GM23338 (cell line): ENCODE results near the gene DPYD. TPM values are rescaled to one million over a fixed set of nuclear protein-coding genes. Genes with fewer than 3 reads are reported as not detected.
"Not testable (repeated sequence)": the region's sequence is repeated elsewhere in the genome, so short reads cannot be mapped to it uniquely, and the experiment has no call there.

Experiments
- ATAC-seq: fragments of 200-7000 bp; cut with Tn5 transposase; 3 replicates; pipeline ENCODE4 v1.9.1; 2020
- DNase-seq: peaks from one replicate; pipeline ENCODE4 v3.0.0-alpha.2; 2015; ENCODE audit warnings: low spot score
- H2AFZ ChIP-seq: fragments of 200-600 bp; sonication (generic); 2 replicates; pipeline ENCODE4 v1.8.0; 2016; ENCODE audit warnings: antibody characterized with exemption, mild to moderate bottlenecking, moderate library complexity
- H3F3A ChIP-seq: fragments of 200-600 bp; sonication (generic); replicated peaks from 2 replicates; pipeline ENCODE4 v1.8.0; 2017; ENCODE audit warnings: antibody characterized with exemption, mixed run types, low read depth
- H3K27ac ChIP-seq: fragments of 200-600 bp; sonication (generic); 2 replicates; pipeline ENCODE4 v1.6.1; 2016; ENCODE audit warnings: low read depth
- H3K27me3 ChIP-seq: fragments of 200-600 bp; sonication (generic); 2 replicates; pipeline ENCODE4 v1.8.0; 2016; ENCODE audit warnings: mild to moderate bottlenecking, mixed run types, moderate library complexity; ENCODE audit not compliant: insufficient read depth
- H3K36me3 ChIP-seq: fragments of 200-600 bp; sonication (generic); 2 replicates; pipeline ENCODE4 v1.8.0; 2016; ENCODE audit warnings: mild to moderate bottlenecking; ENCODE audit not compliant: insufficient read depth
- H3K4me1 ChIP-seq: fragments of 200-600 bp; sonication (generic); 2 replicates; pipeline ENCODE4 v1.8.0; 2016; ENCODE audit warnings: mild to moderate bottlenecking, moderate library complexity; ENCODE audit not compliant: insufficient read depth
- H3K4me2 ChIP-seq: fragments of 200-600 bp; sonication (generic); 2 replicates; pipeline ENCODE4 v1.7.1; 2017; ENCODE audit warnings: mixed run types
- H3K4me3 ChIP-seq: fragments of 200-600 bp; sonication (generic); 2 replicates; pipeline ENCODE4 v1.6.1; 2016; ENCODE audit warnings: mixed run types
- H3K79me2 ChIP-seq: fragments of 200-600 bp; sonication (generic); replicated peaks from 2 replicates; pipeline ENCODE4 v1.8.0; 2017; ENCODE audit warnings: mild to moderate bottlenecking; ENCODE audit not compliant: insufficient read depth
- H3K9me2 ChIP-seq: fragments of 200-600 bp; sonication (generic); 2 replicates; pipeline ENCODE4 v1.8.0; 2017; ENCODE audit not compliant: insufficient read depth
- H4K20me1 ChIP-seq: fragments of 200-600 bp; sonication (generic); replicated peaks from 2 replicates; pipeline ENCODE4 v1.8.0; 2017; ENCODE audit warnings: mild to moderate bottlenecking; ENCODE audit not compliant: insufficient read depth
- H3K27ac Mint-ChIP-seq: 2 replicates; pipeline ENCODE4 v1.8.0; 2020; ENCODE audit warnings: inconsistent platforms, mild to moderate bottlenecking, moderate library complexity, mixed read lengths
- H3K27me3 Mint-ChIP-seq: 3 replicates; pipeline ENCODE4 v1.8.0; 2022; ENCODE audit warnings: low read depth, mild to moderate bottlenecking, moderate library complexity, mixed read lengths, inconsistent platforms; ENCODE audit not compliant: insufficient read depth, poor library complexity
- H3K36me3 Mint-ChIP-seq: 3 replicates; pipeline ENCODE4 v1.8.0; 2021; ENCODE audit warnings: low read depth, mild to moderate bottlenecking, inconsistent platforms, moderate library complexity, mixed read lengths
- H3K4me1 Mint-ChIP-seq: 3 replicates; pipeline ENCODE4 v1.8.0; 2020; ENCODE audit warnings: mild to moderate bottlenecking, inconsistent platforms, mixed read lengths
- H3K4me3 Mint-ChIP-seq: 3 replicates; pipeline ENCODE4 v1.8.0; 2021; ENCODE audit warnings: moderate library complexity, mild to moderate bottlenecking, inconsistent platforms, mixed read lengths
- H3K9me3 Mint-ChIP-seq: 3 replicates; pipeline ENCODE4 v1.8.0; 2020; ENCODE audit warnings: moderate library complexity, mild to moderate bottlenecking, inconsistent platforms, mixed read lengths
- CREB1 ChIP-seq: fragments of 250-450 bp; sonication (Bioruptor Pico); IDR thresholded peaks from 2 replicates; pipeline ENCODE4 v1.5.0; 2020; ENCODE audit warnings: low read depth, mild to moderate bottlenecking, moderate library complexity
- EZH2 ChIP-seq: fragments of 200-600 bp; sonication (generic); IDR thresholded peaks from one replicate; pipeline ENCODE4 v1.8.0; 2017; ENCODE audit warnings: antibody characterized with exemption, mild to moderate bottlenecking, low read depth; ENCODE audit not compliant: unreplicated experiment
- NANOG ChIP-seq: IDR thresholded peaks from 2 replicates; pipeline ENCODE4 v1.6.1; 2016; ENCODE audit warnings: antibody characterized with exemption, borderline replicate concordance
- REST ChIP-seq: IDR thresholded peaks from one replicate; pipeline ENCODE4 v1.6.1; 2018; ENCODE audit warnings: antibody characterized with exemption; ENCODE audit not compliant: unreplicated experiment
- STAT1 ChIP-seq: IDR thresholded peaks from one replicate; pipeline ENCODE4 v1.6.1; 2016; ENCODE audit warnings: antibody characterized with exemption; ENCODE audit not compliant: unreplicated experiment
- polyA plus RNA-seq: library from polyadenylated mRNA; unstranded; fragments of >200 nt; fragmentation: Nextera tagmentation; extraction: Ambion mirVana; gene quantifications from 2 replicates; pipeline ENCODE4 v1.2.1, GENCODE V29; 2016
- total RNA-seq: library from RNA; depleted of rRNA; stranded (reverse); fragments of >200 nt; shearing (Covaris generic); gene quantifications from 2 replicates; pipeline ENCODE4 v1.2.3, GENCODE V29; 2014
- TF ChIP-seq, protein P1 (sequence below): fragments of 250-450 bp; sonication (Bioruptor Pico); IDR thresholded peaks from 2 replicates; pipeline ENCODE4 v1.5.0; 2020; ENCODE audit warnings: mild to moderate bottlenecking, moderate library complexity

DPYD gene
- total and polyA plus RNA-seq, 2 experiments from 2014 or later, result 0.50 to 1.6 TPM

GRCh38 chr1:97243973-97244560 is 676.8 kb downstream of the DPYD start (continued):
- TF ChIP-seq REST (no peak), EZH2 (no peak), NANOG (no peak)

DNA sequence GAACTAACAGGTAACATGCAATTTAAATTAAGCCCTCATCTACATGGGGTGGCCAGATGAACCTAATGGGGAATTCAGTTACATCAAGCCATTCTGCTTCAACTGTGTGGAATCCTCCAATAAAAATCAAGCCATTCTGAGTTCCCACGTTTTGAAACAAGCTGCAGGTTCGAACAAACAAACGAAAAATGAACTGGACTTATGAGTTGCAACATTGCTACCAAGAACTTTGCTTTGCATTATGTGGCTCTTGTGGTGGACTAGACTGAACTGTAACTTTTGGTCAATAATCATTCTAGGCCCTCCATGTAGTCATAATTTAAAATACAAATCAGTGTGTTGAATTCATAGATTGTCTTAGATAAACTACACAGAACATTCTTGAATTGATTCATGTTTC is 682.0 kb downstream of the DPYD start:
- no peaks in the 10 kb centered on the region for H3F3A ChIP-seq
- no peak overlapping the region for H3K4me3 Mint-ChIP-seq
- H2AFZ ChIP-seq, result no peak overlapping the region
- DNase-seq (no peak), ATAC-seq (no peak)
- H3K9me2 ChIP-seq, result no peaks in the 10 kb centered on the region
- no peaks in the 10 kb centered on the region for H4K20me1 ChIP-seq
- H3K36me3 Mint-ChIP-seq, result no peaks in the 10 kb centered on the region
- no peaks in the 10 kb centered on the region; the same call in 1 of the 2 replicates for H3K4me1 ChIP-seq
- no peaks in the 10 kb centered on the region for H3K27me3 Mint-ChIP-seq
- no peak overlapping the region for H3K27ac ChIP-seq
- no peaks in the 10 kb centered on the region for H3K36me3 ChIP-seq
- no peak overlapping the region for H3K4me2 ChIP-seq
- H3K27me3 ChIP-seq, result no peaks in the 10 kb centered on the region
- H3K79me2 ChIP-seq, result no peaks in the 10 kb centered on the region
- H3K27ac Mint-ChIP-seq, result no peak overlapping the region
- H3K9me3 Mint-ChIP-seq, result no peaks in the 10 kb centered on the region
- no peaks in the 10 kb centered on the region for H3K4me1 Mint-ChIP-seq
- H3K4me3 ChIP-seq, result no peak overlapping the region
- TF ChIP-seq, protein P1, sequence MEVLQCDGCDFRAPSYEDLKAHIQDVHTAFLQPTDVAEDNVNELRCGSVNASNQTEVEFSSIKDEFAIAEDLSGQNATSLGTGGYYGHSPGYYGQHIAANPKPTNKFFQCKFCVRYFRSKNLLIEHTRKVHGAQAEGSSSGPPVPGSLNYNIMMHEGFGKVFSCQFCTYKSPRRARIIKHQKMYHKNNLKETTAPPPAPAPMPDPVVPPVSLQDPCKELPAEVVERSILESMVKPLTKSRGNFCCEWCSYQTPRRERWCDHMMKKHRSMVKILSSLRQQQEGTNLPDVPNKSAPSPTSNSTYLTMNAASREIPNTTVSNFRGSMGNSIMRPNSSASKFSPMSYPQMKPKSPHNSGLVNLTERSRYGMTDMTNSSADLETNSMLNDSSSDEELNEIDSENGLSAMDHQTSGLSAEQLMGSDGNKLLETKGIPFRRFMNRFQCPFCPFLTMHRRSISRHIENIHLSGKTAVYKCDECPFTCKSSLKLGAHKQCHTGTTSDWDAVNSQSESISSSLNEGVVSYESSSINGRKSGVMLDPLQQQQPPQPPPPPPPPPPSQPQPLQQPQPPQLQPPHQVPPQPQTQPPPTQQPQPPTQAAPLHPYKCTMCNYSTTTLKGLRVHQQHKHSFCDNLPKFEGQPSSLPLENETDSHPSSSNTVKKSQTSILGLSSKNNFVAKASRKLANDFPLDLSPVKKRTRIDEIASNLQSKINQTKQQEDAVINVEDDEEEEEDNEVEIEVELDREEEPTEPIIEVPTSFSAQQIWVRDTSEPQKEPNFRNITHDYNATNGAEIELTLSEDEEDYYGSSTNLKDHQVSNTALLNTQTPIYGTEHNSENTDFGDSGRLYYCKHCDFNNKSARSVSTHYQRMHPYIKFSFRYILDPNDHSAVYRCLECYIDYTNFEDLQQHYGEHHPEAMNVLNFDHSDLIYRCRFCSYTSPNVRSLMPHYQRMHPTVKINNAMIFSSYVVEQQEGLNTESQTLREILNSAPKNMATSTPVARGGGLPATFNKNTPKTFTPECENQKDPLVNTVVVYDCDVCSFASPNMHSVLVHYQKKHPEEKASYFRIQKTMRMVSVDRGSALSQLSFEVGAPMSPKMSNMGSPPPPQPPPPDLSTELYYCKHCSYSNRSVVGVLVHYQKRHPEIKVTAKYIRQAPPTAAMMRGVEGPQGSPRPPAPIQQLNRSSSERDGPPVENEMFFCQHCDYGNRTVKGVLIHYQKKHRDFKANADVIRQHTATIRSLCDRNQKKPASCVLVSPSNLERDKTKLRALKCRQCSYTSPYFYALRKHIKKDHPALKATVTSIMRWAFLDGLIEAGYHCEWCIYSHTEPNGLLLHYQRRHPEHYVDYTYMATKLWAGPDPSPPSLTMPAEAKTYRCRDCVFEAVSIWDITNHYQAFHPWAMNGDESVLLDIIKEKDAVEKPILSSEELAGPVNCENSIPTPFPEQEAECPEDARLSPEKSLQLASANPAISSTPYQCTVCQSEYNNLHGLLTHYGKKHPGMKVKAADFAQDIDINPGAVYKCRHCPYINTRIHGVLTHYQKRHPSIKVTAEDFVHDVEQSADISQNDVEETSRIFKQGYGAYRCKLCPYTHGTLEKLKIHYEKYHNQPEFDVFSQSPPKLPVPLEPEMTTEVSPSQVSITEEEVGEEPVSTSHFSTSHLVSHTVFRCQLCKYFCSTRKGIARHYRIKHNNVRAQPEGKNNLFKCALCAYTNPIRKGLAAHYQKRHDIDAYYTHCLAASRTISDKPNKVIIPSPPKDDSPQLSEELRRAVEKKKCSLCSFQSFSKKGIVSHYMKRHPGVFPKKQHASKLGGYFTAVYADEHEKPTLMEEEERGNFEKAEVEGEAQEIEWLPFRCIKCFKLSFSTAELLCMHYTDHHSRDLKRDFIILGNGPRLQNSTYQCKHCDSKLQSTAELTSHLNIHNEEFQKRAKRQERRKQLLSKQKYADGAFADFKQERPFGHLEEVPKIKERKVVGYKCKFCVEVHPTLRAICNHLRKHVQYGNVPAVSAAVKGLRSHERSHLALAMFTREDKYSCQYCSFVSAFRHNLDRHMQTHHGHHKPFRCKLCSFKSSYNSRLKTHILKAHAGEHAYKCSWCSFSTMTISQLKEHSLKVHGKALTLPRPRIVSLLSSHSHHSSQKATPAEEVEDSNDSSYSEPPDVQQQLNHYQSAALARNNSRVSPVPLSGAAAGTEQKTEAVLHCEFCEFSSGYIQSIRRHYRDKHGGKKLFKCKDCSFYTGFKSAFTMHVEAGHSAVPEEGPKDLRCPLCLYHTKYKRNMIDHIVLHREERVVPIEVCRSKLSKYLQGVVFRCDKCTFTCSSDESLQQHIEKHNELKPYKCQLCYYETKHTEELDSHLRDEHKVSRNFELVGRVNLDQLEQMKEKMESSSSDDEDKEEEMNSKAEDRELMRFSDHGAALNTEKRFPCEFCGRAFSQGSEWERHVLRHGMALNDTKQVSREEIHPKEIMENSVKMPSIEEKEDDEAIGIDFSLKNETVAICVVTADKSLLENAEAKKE, result no peak
- TF ChIP-seq NANOG (no peak), REST (no peak), STAT1 (no peak), CREB1 (CRISPR knock-in tag) (no peak)

GRCh38 chr1:97231354-97231753 is 689.5 kb downstream of the DPYD start:
- H3K27me3 Mint-ChIP-seq, H3K9me2 ChIP-seq, H3K9me3 Mint-ChIP-seq, DNase-seq, ATAC-seq, H3K27me3 ChIP-seq, H3K79me2 ChIP-seq, H3F3A ChIP-seq, H3K4me3 Mint-ChIP-seq, H4K20me1 ChIP-seq, H3K4me3 ChIP-seq, H3K36me3 ChIP-seq, H3K4me1 ChIP-seq, H2AFZ ChIP-seq, H3K4me1 Mint-ChIP-seq, H3K27ac ChIP-seq, H3K27ac Mint-ChIP-seq, H3K36me3 Mint-ChIP-seq, H3K4me2 ChIP-seq: not testable (repeated sequence)
